ENCODE results near the gene COA5. TPM values are rescaled to one million over a fixed set of nuclear protein-coding genes. Genes with fewer than 3 reads are reported as not detected.

Gene COA5
- total RNA-seq, 2 experiments from 2014 or later, result 17.7 to 33.2 TPM

DNA sequence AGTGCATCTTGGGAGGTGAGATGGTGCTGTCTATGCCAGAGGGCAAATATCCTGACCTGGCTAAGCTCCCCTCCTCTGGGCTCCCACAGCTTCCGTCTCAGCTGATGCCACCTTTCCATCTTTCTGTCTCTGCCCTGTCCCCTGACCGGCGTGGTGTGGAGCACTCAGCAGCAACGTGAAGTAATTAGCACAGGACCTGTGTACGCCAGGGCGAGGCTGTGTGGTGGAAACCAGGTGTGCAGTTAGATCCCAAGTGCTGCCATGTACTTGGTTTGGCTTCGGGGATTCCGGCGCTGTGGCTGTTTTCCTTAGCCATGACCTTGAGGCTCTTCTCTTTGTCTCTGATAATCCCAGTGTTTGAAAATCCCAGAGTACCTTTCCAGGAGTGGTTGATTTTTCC, 36.5 kb downstream of the COA5 start:
- CTCF ChIA-PET, result interaction anchor here (0.9 kb wide), 1 partner anchor 15 kb away, joined by 3 read pairs; no protein-coding TSS in a partner anchor
- H3K27ac Mint-ChIP-seq, result no peak overlapping the region
- no peaks in the 10 kb centered on the region for H3K27me3 Mint-ChIP-seq
- intact Hi-C loops (cut with DNase I, micrococcal nuclease), result no loop called here
- POLR2A ChIA-PET, result no interaction called here
- H3K4me3 Mint-ChIP-seq, result no peak overlapping the region
- H3K4me1 Mint-ChIP-seq, result no peaks in the 10 kb centered on the region
- ATAC-seq (no peak), DNase-seq (no peak)
- no peaks in the 10 kb centered on the region for H3K9me3 Mint-ChIP-seq (ENCODE audit: low read depth)
- H3K36me3 Mint-ChIP-seq (ENCODE audit: low read depth), result peaks cover 13% of the 10 kb centered on the region

DNA sequence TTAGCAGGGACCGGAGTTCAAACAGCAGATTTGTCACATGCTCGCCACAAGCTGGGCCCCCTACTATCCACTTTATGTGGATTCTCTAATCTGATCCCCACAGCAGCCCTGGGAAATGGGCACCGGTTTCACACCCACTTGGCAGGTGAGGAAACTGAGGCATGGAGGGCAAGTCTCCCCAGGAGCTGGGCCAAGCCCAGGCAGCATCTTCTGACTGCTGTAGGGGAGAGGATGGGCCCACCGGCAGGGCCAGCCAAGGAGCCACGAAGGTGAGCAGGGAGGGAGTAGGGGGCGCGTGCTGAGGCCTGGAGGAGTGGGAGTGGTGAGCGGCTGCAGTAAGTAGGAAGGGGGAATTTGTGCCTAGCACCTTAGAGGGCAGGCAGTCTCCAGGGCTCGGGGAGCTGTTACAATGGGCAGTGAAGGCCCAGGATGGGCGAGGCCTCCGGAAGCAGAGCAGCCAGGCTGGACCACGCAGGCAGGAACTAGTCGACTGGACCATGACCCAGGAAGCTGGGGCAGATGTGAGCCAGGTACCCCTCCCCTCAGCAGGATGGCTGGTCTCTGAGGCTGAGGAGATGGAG, 37.1 kb downstream of the COA5 start:
- ChIA-PET POLR2A (no interaction called here), CTCF (interaction anchor here (0.9 kb wide), 1 partner anchor 15 kb away, joined by 3 read pairs; no protein-coding TSS in a partner anchor)
- DNase-seq, result no peak
- H3K9me3 Mint-ChIP-seq (ENCODE audit: low read depth), result no peaks in the 10 kb centered on the region
- peaks cover 17% of the 10 kb centered on the region for H3K36me3 Mint-ChIP-seq (ENCODE audit: low read depth)
- H3K4me1 Mint-ChIP-seq, result no peaks in the 10 kb centered on the region
- H3K4me3 Mint-ChIP-seq, result no peak overlapping the region
- no peak for ATAC-seq
- no peaks in the 10 kb centered on the region for H3K27me3 Mint-ChIP-seq
- intact Hi-C loops (cut with DNase I, micrococcal nuclease), result no loop called here
- H3K27ac Mint-ChIP-seq, result no peak overlapping the region

DNA sequence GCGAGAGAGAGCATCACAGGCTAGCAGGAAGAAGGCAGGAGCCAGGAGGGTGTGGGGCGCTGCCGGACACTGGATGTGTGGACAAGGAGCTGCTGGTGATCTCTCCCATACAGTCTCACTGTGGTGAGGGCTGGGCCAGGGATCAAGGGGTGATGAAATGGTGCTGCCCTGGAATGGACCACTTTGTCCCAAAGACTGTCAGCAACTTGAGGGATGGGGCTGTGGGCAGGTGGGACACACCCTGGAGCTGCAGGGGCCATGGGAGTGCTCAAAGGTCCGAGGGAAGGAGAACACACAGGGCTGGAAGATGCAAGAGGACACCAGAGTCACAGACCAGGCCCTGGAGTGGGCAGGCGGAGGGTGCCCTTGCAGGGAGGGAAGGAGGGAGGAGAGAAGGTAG, 38.0 kb downstream of the COA5 start:
- no peak for ATAC-seq
- peaks cover 2% of the 10 kb centered on the region for H3K4me1 Mint-ChIP-seq
- DNase-seq, result no peak
- CTCF ChIA-PET, result interaction anchor here (1.3 kb wide), 1 partner anchor 84 kb away, joined by 4 read pairs; no protein-coding TSS in a partner anchor
- H3K27ac Mint-ChIP-seq, result peak overlapping the region; percentile 47
- no peak overlapping the region for H3K4me3 Mint-ChIP-seq
- intact Hi-C loops (cut with DNase I, micrococcal nuclease), result no loop called here
- H3K9me3 Mint-ChIP-seq (ENCODE audit: low read depth), result no peaks in the 10 kb centered on the region
- no peaks in the 10 kb centered on the region for H3K27me3 Mint-ChIP-seq
- POLR2A ChIA-PET, result no interaction called here
- peaks cover 23% of the 10 kb centered on the region for H3K36me3 Mint-ChIP-seq (ENCODE audit: low read depth)

DNA sequence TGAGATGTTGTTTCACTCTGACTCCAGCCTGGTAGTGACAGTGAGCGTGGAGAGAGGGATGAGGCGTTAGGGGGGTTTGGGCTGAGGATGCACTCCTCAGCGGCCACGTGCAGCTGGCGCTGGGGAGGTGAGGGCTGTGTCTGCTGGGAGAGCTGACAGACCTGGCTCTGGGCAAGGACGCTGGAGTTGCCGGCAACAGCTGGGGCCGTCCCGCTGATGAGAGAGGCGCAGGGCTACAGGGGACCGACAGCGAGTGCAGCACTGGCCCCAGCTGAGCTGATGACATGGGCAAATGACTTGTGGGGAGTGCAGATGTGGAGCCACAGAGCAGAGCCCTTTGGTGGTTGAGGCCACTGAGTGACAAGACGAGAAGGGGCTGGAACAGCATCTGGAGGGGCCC, 38.4 kb downstream of the COA5 start:
- H3K27ac Mint-ChIP-seq, result no peak overlapping the region
- no peak for DNase-seq
- H3K9me3 Mint-ChIP-seq (ENCODE audit: low read depth), result no peaks in the 10 kb centered on the region
- ChIA-PET CTCF (interaction anchor here (0.8 to 2.8 kb wide), 4 partner anchors 8 to 83 kb away, joined by 3 to 22 read pairs (median 7); no protein-coding TSS in a partner anchor), POLR2A (no interaction called here)
- H3K4me3 Mint-ChIP-seq, result no peak overlapping the region
- no peak for ATAC-seq
- H3K4me1 Mint-ChIP-seq, result peaks cover 4% of the 10 kb centered on the region
- intact Hi-C loops (cut with DNase I, micrococcal nuclease), result loop anchor here (1.0 to 2.0 kb wide), 3 partner anchors 267 to 497 kb away; no protein-coding TSS in a partner anchor
- peaks cover 26% of the 10 kb centered on the region for H3K36me3 Mint-ChIP-seq (ENCODE audit: low read depth)
- no peaks in the 10 kb centered on the region for H3K27me3 Mint-ChIP-seq

DNA sequence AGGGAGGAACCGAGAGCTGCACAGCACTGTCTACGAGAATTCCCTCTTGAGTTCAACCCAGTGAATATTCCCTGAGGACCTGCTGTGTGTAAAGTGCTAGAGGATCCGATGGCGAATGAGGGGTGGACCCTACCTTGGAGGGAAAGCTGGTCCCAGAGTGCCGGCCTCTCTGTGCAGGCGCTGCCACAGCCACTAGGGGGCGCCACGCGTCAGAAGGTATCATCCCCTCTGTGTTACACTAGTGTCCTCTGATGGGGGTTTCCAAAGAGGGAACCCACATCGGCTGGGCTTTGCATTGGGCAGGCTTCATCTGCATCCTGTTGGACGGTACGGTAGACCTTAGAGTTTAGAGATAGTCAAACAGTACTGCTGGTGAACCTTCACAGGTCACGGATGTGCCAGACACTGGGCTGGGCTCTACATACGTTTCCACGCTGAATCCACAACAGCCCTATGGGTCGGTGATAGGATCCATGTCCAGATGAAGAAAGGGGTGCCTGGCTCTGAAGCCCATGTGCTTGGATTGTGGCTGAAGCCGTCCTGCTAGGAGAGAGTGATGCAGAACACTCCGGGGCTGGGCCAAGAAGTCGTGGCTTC, 39.0 kb downstream of the COA5 start:
- CTCF ChIA-PET, result interaction anchor here (0.5 to 2.8 kb wide), 24 partner anchors 9 to 498 kb away, joined by 3 to 22 read pairs (median 4); no protein-coding TSS in a partner anchor
- DNase-seq, result peak; percentile 86
- POLR2A ChIA-PET, result no interaction called here
- Mint-ChIP-seq H3K9me3 (ENCODE audit: low read depth) (no peaks in the 10 kb centered on the region), H3K4me1 (peaks cover 4% of the 10 kb centered on the region), H3K4me3 (no peak overlapping the region), H3K27me3 (no peaks in the 10 kb centered on the region), H3K27ac (no peak overlapping the region), H3K36me3 (ENCODE audit: low read depth) (peaks cover 26% of the 10 kb centered on the region)
- ATAC-seq, result peak; percentile 89
- intact Hi-C loops (cut with DNase I, micrococcal nuclease), result loop anchor here (1.0 to 2.0 kb wide), 3 partner anchors 268 to 498 kb away; no protein-coding TSS in a partner anchor

DNA sequence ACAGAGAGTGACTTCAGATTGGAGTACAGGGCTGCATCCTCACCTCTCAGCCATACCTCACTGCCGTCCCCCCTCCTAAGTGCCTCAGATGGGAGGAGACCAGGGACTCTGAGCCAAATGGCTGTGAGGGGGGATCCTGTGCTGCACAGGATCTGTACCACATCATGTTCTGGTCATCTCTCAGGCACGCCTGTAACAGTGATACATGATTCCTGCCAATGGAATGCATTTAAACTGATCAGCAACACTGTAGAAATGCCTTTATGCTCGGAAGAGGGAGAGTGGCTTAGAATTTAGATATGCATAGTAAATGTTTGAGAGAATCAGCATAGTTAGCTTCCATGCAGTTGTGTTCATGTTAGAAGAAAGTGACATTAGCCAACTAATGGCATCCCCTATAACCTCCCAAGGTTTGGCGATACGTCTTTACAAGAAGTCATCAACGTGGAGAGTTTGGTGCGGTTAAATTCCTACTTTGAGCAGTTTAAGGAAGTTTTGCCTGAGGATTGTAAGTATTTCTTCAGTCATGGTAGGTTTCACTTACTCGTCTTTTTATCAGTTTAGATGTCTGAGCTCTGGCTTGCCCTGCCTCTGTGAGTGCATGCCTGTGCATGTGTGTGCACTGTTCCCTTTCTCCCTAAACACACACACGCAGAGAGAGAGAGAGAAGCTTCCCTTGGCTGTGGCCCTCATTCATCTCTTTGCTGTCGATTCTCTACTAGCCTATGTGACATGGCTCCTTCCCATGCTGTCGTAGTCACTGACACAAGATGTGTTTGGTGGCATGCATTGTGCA, 40.0 kb downstream of the COA5 start:
- H3K9me3 Mint-ChIP-seq (ENCODE audit: low read depth), result no peaks in the 10 kb centered on the region
- intact Hi-C loops (cut with DNase I, micrococcal nuclease), result loop anchor here (2.0 kb wide), 2 partner anchors 268 to 498 kb away; no protein-coding TSS in a partner anchor
- H3K27ac Mint-ChIP-seq, result no peak overlapping the region
- CTCF ChIA-PET, result interaction anchor here (0.5 to 2.8 kb wide), 24 partner anchors 9 to 499 kb away, joined by 3 to 22 read pairs (median 4); no protein-coding TSS in a partner anchor
- DNase-seq, result no peak
- no peak for ATAC-seq
- no peak overlapping the region for H3K4me3 Mint-ChIP-seq
- peaks cover 4% of the 10 kb centered on the region for H3K4me1 Mint-ChIP-seq
- H3K27me3 Mint-ChIP-seq, result no peaks in the 10 kb centered on the region
- POLR2A ChIA-PET, result no interaction called here
- H3K36me3 Mint-ChIP-seq (ENCODE audit: low read depth), result peaks cover 24% of the 10 kb centered on the region

DNA sequence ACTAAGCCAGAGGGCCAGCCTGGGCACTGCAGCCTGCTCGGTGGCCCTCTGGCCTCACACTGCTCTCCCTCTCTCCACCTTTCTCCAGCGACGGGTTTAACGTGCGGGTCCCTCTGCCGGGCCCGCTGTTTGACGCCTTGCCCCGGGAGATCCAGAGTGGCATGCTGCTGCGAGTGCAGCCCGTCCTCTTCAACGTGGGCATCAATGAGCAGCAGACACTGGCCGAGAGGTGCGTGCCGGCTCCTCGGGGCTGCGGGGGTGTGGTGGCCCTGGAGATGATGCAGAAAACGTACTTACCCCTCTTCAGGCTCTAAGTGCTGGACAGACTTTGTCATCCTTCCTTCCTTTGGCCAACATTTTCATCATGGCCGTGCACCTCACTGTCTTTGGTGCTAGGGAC, 42.4 kb downstream of the COA5 start:
- POLR2A ChIA-PET, result no interaction called here
- no peaks in the 10 kb centered on the region for H3K27me3 Mint-ChIP-seq
- peaks cover 24% of the 10 kb centered on the region for H3K36me3 Mint-ChIP-seq (ENCODE audit: low read depth)
- H3K9me3 Mint-ChIP-seq (ENCODE audit: low read depth), result no peaks in the 10 kb centered on the region
- H3K4me1 Mint-ChIP-seq, result peaks cover 4% of the 10 kb centered on the region
- DNase-seq (no peak), ATAC-seq (no peak)
- CTCF ChIA-PET, result no interaction called here
- H3K27ac Mint-ChIP-seq, result peak overlapping the region; percentile 22
- intact Hi-C loops (cut with DNase I, micrococcal nuclease), result no loop called here
- H3K4me3 Mint-ChIP-seq, result no peak overlapping the region

DNA sequence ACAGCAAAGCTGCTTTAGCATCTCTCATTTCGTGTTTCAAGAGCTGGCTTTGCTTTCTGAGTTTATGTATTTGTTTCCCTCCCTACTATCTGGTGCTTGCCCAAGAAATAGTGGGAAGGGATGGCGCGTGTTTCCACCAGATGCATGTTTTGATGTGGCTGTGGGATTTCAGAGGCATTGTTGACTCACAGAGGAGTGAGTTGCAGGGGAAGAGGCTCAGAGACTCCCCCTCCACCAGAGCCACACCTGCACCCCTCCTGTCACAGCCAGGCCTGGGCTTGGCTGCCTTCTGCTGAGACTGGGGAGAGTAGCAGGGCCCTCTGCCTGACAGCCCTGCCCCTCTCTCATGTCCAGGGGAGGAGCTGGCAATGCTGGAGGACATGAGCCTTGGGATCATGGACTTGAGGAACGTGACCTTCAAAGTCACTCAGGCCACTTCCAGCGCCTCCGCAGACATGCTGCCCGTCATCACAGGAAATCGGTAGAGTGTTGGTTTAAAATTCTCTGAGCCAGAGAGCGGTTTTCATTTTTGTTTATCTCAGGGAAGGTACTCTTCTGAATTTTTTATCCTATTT, 42.9 kb downstream of the COA5 start:
- intact Hi-C loops (cut with DNase I, micrococcal nuclease), result no loop called here
- no peak for DNase-seq
- peak overlapping the region; percentile 62 for H3K27ac Mint-ChIP-seq
- POLR2A ChIA-PET, result no interaction called here
- peaks cover 24% of the 10 kb centered on the region for H3K36me3 Mint-ChIP-seq (ENCODE audit: low read depth)
- CTCF ChIA-PET, result no interaction called here
- ATAC-seq, result no peak
- no peaks in the 10 kb centered on the region for H3K27me3 Mint-ChIP-seq
- no peak overlapping the region for H3K4me3 Mint-ChIP-seq
- no peaks in the 10 kb centered on the region for H3K9me3 Mint-ChIP-seq (ENCODE audit: low read depth)
- peaks cover 4% of the 10 kb centered on the region for H3K4me1 Mint-ChIP-seq

DNA sequence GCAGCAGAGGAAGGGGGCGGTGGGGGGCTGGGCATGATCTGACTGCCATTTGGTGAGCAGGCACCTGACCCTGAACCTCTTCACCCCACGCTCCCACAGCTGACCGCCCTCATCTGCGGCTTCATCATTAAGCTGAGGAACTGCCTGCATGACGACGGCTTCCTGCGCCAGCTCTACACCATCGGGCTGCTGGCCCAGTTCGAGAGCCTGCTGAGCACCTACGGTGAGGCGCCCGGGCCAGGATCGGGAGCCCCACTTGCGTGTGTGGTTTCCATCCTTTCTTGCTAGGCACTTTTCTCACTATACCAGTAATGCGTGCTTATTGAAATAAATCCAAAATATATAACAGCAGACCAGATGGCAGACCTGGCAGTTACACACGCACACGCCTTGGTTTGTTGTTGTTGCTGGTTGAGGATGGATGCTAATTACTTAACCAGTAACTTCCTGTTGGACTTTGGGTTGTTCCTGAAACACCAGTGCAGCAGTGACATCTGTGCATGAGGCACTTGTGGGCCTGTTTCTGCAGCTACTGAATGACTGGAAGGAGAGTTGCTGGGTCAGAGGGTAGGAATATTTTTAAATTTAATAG, 43.7 kb downstream of the COA5 start:
- no peaks in the 10 kb centered on the region for H3K9me3 Mint-ChIP-seq (ENCODE audit: low read depth)
- no peak for ATAC-seq
- ChIA-PET CTCF (no interaction called here), POLR2A (no interaction called here)
- H3K27ac Mint-ChIP-seq, result no peak overlapping the region
- intact Hi-C loops (cut with DNase I, micrococcal nuclease), result no loop called here
- H3K4me1 Mint-ChIP-seq, result peaks cover 4% of the 10 kb centered on the region
- no peak for DNase-seq
- H3K27me3 Mint-ChIP-seq, result no peaks in the 10 kb centered on the region
- H3K4me3 Mint-ChIP-seq, result no peak overlapping the region
- peaks cover 24% of the 10 kb centered on the region for H3K36me3 Mint-ChIP-seq (ENCODE audit: low read depth)

DNA sequence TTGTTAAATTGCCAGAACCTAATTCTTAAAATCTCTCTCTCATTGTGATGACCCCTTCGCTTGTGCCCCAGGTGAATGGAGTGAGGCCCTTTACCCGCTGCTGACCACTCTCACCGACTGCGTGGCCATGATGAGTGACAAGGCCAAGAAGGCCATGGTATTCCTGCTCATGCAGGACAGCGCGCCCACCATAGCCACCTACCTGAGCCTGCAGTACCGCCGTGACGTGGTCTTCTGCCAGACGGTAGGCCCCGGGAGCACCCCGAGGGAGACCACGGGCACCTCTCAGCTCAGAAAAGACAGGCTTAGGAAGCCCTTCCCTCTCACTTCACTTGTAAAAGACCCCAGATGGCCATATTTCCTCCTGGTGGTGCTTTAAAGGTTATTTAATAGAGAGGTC, 44.9 kb downstream of the COA5 start:
- DNase-seq (no peak), ATAC-seq (no peak)
- Mint-ChIP-seq H3K36me3 (ENCODE audit: low read depth) (peaks cover 28% of the 10 kb centered on the region), H3K27me3 (no peaks in the 10 kb centered on the region), H3K27ac (no peak overlapping the region), H3K9me3 (ENCODE audit: low read depth) (no peaks in the 10 kb centered on the region), H3K4me3 (no peak overlapping the region), H3K4me1 (peaks cover 8% of the 10 kb centered on the region)
- POLR2A ChIA-PET, result no interaction called here
- CTCF ChIA-PET, result interaction anchor here (1.0 to 1.5 kb wide), 3 partner anchors 16 to 105 kb away, joined by 3 read pairs; no protein-coding TSS in a partner anchor
- intact Hi-C loops (cut with DNase I, micrococcal nuclease), result no loop called here

Data from activated CD4-positive, alpha-beta T cell treated with anti-CD3 and anti-CD28 coated beads for 36 hours (primary cell).